ENCODE data around the gene RPL5. TPM values are rescaled to one million over a fixed set of nuclear protein-coding genes. Genes with fewer than 3 reads are reported as not detected.
A peak's percentile ranks its signal among the peaks of the same experiment; 100 is the strongest.

RPL5 gene
- total and polyA plus RNA-seq, 2 of the 4 experiments (the other 2 are of a cell fraction), result 1,406 to 1,679 TPM

DNA sequence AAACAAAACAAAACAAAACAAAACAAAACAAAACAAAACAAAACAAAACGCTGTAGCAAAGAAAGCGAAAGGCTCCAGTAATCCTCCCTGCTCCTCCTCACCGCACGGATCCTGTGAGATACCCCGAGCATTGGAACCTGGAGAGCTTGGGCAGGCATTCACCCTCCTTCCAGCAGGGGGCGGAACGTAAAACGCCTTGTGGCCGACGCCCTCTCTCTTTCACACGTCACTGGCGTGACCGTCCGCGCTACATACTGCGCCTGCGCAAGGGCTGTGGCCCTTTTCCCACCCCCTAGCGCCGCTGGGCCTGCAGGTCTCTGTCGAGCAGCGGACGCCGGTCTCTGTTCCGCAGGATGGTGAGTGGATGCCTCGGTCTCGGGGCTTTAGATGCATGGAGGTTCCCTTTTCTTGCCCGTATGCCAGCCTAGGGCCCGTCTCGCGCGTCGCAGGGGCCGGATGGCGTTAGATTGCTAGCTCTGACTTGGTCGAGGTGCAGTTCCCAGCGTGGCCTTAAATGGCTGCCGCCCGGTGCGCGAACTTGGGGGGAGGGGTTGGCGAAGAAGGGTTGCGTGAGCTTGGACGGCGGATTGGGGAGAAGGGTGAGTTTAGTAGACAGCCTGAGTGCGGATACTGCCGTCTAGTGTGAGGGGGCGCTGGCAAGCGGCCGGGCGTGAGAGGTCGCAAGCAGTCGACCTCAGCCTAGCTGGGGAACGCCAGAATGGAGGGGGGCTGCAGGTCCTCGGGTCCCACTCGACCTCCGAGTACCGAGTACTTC lies at the start of gene RPL5 (continued):
- peak; percentile 82; the same call in 1 of the 2 replicates for TF ChIP-seq MXI1 (IDR thresholded peaks at IDR 0.05; ENCODE audit: borderline replicate concordance, low read depth, low read length)
- no peak for TF ChIP-seq MAFK (IDR thresholded peaks at IDR 0.05; ENCODE audit: low read depth, low read length)
- 0 out of 2 replicates have a peak, but pooled peaks have one; percentile 31 for TF ChIP-seq CHD1 (IDR thresholded peaks at IDR 0.05; ENCODE audit: low read depth, low read length)
- TF ChIP-seq, protein P1, sequence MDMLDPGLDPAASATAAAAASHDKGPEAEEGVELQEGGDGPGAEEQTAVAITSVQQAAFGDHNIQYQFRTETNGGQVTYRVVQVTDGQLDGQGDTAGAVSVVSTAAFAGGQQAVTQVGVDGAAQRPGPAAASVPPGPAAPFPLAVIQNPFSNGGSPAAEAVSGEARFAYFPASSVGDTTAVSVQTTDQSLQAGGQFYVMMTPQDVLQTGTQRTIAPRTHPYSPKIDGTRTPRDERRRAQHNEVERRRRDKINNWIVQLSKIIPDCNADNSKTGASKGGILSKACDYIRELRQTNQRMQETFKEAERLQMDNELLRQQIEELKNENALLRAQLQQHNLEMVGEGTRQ (IDR thresholded peaks at IDR 0.05; ENCODE audit: low read depth, low read length), result no peak

Data from IMR-90 (cell line).